HCT116 (cell line): ENCODE results near the gene TAF1B. TPM values are rescaled to one million over a fixed set of nuclear protein-coding genes. Genes with fewer than 3 reads are reported as not detected.

Source experiments
- ATAC-seq: fragments of 200-7000 bp; cut with Tn5 transposase; 2 replicates; pipeline ENCODE4 v1.9.1; 2020; ENCODE audit warnings: mild to moderate bottlenecking, moderate library complexity
- BruUV-seq: library from RNA; stranded (reverse); fragments of 400-500 nt; replicated peaks from 2 replicates; lab custom pipeline; 2021; lab: Mats Ljungman, UMichigan
- CTCF ChIA-PET: fragments of 300-600 bp; sonication (Branson Sonifier 250); formaldehyde crosslinking; loops from one replicate; lab custom pipeline; 2021; ENCODE audit warnings: antibody characterized with exemption; lab: Charles Lee
- POLR2A ChIA-PET: fragments of 300-600, 350-600 bp; sonication (Branson Sonifier 250); formaldehyde crosslinking; loops from one replicate; lab custom pipeline; 2021; ENCODE audit warnings: antibody characterized with exemption; lab: Charles Lee
- RAD21 ChIA-PET, 2 experiments: fragments of 300-600 bp; sonication (Branson Sonifier 250); formaldehyde crosslinking; loops; one replicate each; lab custom pipeline; 2023; ENCODE audit warnings: low total read pairs in 2 of 2; ENCODE audit not compliant: uncharacterized antibody in 2 of 2, unreplicated experiment in 2 of 2, low non-redundant PET in 1 of 2; lab: Charles Lee
- DNase-seq: peaks from one replicate; pipeline ENCODE4 v3.0.0-alpha.2; 2010; ENCODE audit warnings: low read depth, low spot score
- H2AFZ ChIP-seq: fragments of 200-600 bp; shearing (Covaris generic), sonication (generic); 2 replicates; pipeline ENCODE4 v1.6.1; 2017; ENCODE audit warnings: low read depth, mixed run types, mixed read lengths, antibody characterized with exemption, low read length; ENCODE audit not compliant: poor library complexity, severe bottlenecking
- H3K27ac ChIP-seq: 2 replicates; pipeline ENCODE4 v1.5.1; 2012; ENCODE audit warnings: low read depth, low read length
- H3K27me3 ChIP-seq: fragments of 200-600 bp; sonication (generic); 2 replicates; pipeline ENCODE4 v1.6.1; 2016; ENCODE audit warnings: mixed run types, low read length, mixed read lengths; ENCODE audit not compliant: insufficient read depth
- H3K36me3 ChIP-seq, 2 experiments: fragments of 200-500 bp in 1 of 2; fragments of 200-600 bp in 1 of 2; sonication (Bioruptor generic) in 1 of 2; sonication (generic) in 1 of 2; 2 replicates each; pipeline versions ENCODE4 v1.5.1 to v1.6.1; 2014 to 2016; ENCODE audit warnings: low read length in 2 of 2, inconsistent platforms in 1 of 2, mixed read lengths in 1 of 2, mixed run types in 1 of 2; ENCODE audit not compliant: insufficient read depth in 2 of 2, control insufficient read depth in 1 of 2
- H3K4me1 ChIP-seq, 2 experiments: fragments of 200-600 bp in 1 of 2; sonication (generic) in 1 of 2; 2 replicates each; pipeline versions ENCODE4 v1.5.1 to v1.6.1; 2012 to 2017; ENCODE audit warnings: low read length in 2 of 2, inconsistent platforms in 1 of 2, mild to moderate bottlenecking in 1 of 2, mixed read lengths in 1 of 2, mixed run types in 1 of 2, moderate library complexity in 1 of 2; ENCODE audit not compliant: insufficient read depth in 2 of 2, control insufficient read depth in 1 of 2
- H3K4me2 ChIP-seq: fragments of 200-600 bp; sonication (generic); 2 replicates; pipeline ENCODE4 v1.6.1; 2017; ENCODE audit warnings: mixed run types, low read length, mixed read lengths
- H3K4me3 ChIP-seq, 2 experiments: fragments of 200-600 bp in 1 of 2; sonication (generic) in 1 of 2; replicated peaks in 1 of 2; 2 replicates each; pipeline ENCODE4 v1.5.1; 2011 to 2016; ENCODE audit warnings: low read length in 2 of 2, control low read depth in 1 of 2, low read depth in 1 of 2, mild to moderate bottlenecking in 1 of 2, mixed read lengths in 1 of 2, mixed run types in 1 of 2
- H3K79me2 ChIP-seq: fragments of 200-600 bp; sonication (generic); 2 replicates; pipeline ENCODE4 v1.6.1; 2017; ENCODE audit warnings: mild to moderate bottlenecking, mixed run types, low read length, moderate library complexity, mixed read lengths; ENCODE audit not compliant: insufficient read depth
- H3K9ac ChIP-seq: fragments of 200-600 bp; sonication (generic); 2 replicates; pipeline ENCODE4 v1.6.1; 2016; ENCODE audit warnings: low read length, mixed read lengths
- H3K9me2 ChIP-seq: fragments of 200-600 bp; sonication (generic), shearing (Covaris generic); 2 replicates; pipeline ENCODE4 v1.6.1; 2017; ENCODE audit warnings: mixed run types, mild to moderate bottlenecking, moderate library complexity; ENCODE audit not compliant: insufficient read depth
- H3K9me3 ChIP-seq, 2 experiments: fragments of 200-500 bp in 1 of 2; fragments of 200-600 bp in 1 of 2; sonication (Bioruptor generic) in 1 of 2; sonication (generic) in 1 of 2; 2 replicates each; pipeline ENCODE4 v1.6.1; 2014 to 2017; ENCODE audit warnings: low read length in 2 of 2, mixed read lengths in 2 of 2, inconsistent platforms in 1 of 2, low read depth in 1 of 2, mild to moderate bottlenecking in 1 of 2, mixed run types in 1 of 2, moderate library complexity in 1 of 2; ENCODE audit not compliant: control insufficient read depth in 1 of 2, insufficient read depth in 1 of 2
- H4K20me1 ChIP-seq: fragments of 200-600 bp; sonication (generic), shearing (Covaris generic); 2 replicates; pipeline ENCODE4 v1.6.1; 2017; ENCODE audit warnings: mixed run types, mild to moderate bottlenecking, moderate library complexity; ENCODE audit not compliant: insufficient read depth
- CBX3 ChIP-seq: IDR thresholded peaks from 2 replicates; pipeline ENCODE4 v1.6.1; 2012; ENCODE audit warnings: low read depth
- CEBPB ChIP-seq: IDR thresholded peaks from 2 replicates; pipeline ENCODE4 v1.6.1; 2012; ENCODE audit warnings: low read depth
- EGR1 ChIP-seq: IDR thresholded peaks from 2 replicates; pipeline ENCODE4 v1.6.1; 2012; ENCODE audit warnings: low read depth
- ELF1 ChIP-seq: IDR thresholded peaks from 2 replicates; pipeline ENCODE4 v1.6.1; 2012; ENCODE audit warnings: low read depth, borderline replicate concordance
- EZH2 ChIP-seq: fragments of 200-600 bp; sonication (generic); IDR thresholded peaks from 2 replicates; pipeline ENCODE4 v1.6.1; 2017; ENCODE audit warnings: antibody characterized with exemption, mixed run types
- JUND ChIP-seq: IDR thresholded peaks from 2 replicates; pipeline ENCODE4 v1.6.1; 2012
- POLR2AphosphoS5 ChIP-seq: IDR thresholded peaks from 2 replicates; pipeline ENCODE4 v1.6.1; 2011; ENCODE audit warnings: mild to moderate bottlenecking, low read depth, low read length, moderate library complexity
- SP1 ChIP-seq: IDR thresholded peaks from 2 replicates; pipeline ENCODE4 v1.6.1; 2012; ENCODE audit warnings: low read depth
- YY1 ChIP-seq: IDR thresholded peaks from 2 replicates; pipeline ENCODE4 v1.6.1; 2011; ENCODE audit warnings: low read length, low read depth, moderate library complexity, mild to moderate bottlenecking; ENCODE audit not compliant: insufficient replicate concordance; ENCODE audit errors: extremely low read depth
- ZFX ChIP-seq: fragments of 450-650 bp; IDR thresholded peaks from 2 replicates; pipeline ENCODE4 v1.6.1; 2017
- ZNF274 ChIP-seq: fragments of 200-500 bp; sonication (Bioruptor generic); IDR thresholded peaks from 2 replicates; pipeline ENCODE4 v1.6.1; 2014; ENCODE audit warnings: mild to moderate bottlenecking, low read depth, low read length, inconsistent platforms
- intact Hi-C: fragments of 100-400 bp; cut with micrococcal nuclease; formaldehyde crosslinking; loops from 2 replicates; pipeline ENCODE4 v1.10.0; 2022
- total RNA-seq: library from RNA; stranded (reverse); gene quantifications from one replicate; pipeline ENCODE4 v1.2.1, GENCODE V29; 2021; ENCODE audit not compliant: unreplicated experiment
- TF ChIP-seq, protein P1 (sequence below), 3 experiments: fragments of 200-600 bp in 1 of 3; sonication (generic) in 1 of 3; IDR thresholded peaks in 2 of 3; conservative IDR thresholded peaks in 1 of 3; 2 replicates each; pipeline ENCODE4 v1.5.1; 2012 to 2017; ENCODE audit warnings: low read depth in 2 of 3, low read length in 2 of 3, antibody characterized with exemption in 1 of 3, borderline replicate concordance in 1 of 3, control low read depth in 1 of 3, mild to moderate bottlenecking in 1 of 3, mixed read lengths in 1 of 3, mixed run types in 1 of 3, moderate library complexity in 1 of 3; ENCODE audit not compliant: insufficient read depth in 1 of 3
- TF ChIP-seq, protein P2 (sequence below): IDR thresholded peaks from 2 replicates; pipeline ENCODE4 v1.6.1; 2012
- TF ChIP-seq, protein P3 (sequence below): IDR thresholded peaks from 2 replicates; pipeline ENCODE4 v1.6.1; 2012

The TAF1B gene
- total RNA-seq, 1 experiment from 2014 or later: 27.9 TPM

GRCh38 chr2:9846554-9846953 lies 3.3 kb downstream of the TAF1B start (continued):
- TF ChIP-seq, protein P1, sequence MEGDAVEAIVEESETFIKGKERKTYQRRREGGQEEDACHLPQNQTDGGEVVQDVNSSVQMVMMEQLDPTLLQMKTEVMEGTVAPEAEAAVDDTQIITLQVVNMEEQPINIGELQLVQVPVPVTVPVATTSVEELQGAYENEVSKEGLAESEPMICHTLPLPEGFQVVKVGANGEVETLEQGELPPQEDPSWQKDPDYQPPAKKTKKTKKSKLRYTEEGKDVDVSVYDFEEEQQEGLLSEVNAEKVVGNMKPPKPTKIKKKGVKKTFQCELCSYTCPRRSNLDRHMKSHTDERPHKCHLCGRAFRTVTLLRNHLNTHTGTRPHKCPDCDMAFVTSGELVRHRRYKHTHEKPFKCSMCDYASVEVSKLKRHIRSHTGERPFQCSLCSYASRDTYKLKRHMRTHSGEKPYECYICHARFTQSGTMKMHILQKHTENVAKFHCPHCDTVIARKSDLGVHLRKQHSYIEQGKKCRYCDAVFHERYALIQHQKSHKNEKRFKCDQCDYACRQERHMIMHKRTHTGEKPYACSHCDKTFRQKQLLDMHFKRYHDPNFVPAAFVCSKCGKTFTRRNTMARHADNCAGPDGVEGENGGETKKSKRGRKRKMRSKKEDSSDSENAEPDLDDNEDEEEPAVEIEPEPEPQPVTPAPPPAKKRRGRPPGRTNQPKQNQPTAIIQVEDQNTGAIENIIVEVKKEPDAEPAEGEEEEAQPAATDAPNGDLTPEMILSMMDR (IDR thresholded peaks at IDR 0.05 in 2 of 3, conservative IDR thresholded peaks at IDR 0.05 in 1 of 3; ENCODE audit: borderline replicate concordance in 1 of 3, insufficient read depth in 1 of 3, low read depth in 2 of 3, low read length in 2 of 3): no peak
- TF ChIP-seq, protein P2, sequence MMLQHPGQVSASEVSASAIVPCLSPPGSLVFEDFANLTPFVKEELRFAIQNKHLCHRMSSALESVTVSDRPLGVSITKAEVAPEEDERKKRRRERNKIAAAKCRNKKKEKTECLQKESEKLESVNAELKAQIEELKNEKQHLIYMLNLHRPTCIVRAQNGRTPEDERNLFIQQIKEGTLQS: no peak
- TF ChIP-seq POLR2AphosphoS5 (no peak), YY1 (no peak), EZH2 (no peak), ELF1 (no peak), ZFX (no peak), EGR1 (no peak), CEBPB (no peak)
- TF ChIP-seq, protein P3, sequence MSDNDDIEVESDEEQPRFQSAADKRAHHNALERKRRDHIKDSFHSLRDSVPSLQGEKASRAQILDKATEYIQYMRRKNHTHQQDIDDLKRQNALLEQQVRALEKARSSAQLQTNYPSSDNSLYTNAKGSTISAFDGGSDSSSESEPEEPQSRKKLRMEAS: no peak

DNA sequence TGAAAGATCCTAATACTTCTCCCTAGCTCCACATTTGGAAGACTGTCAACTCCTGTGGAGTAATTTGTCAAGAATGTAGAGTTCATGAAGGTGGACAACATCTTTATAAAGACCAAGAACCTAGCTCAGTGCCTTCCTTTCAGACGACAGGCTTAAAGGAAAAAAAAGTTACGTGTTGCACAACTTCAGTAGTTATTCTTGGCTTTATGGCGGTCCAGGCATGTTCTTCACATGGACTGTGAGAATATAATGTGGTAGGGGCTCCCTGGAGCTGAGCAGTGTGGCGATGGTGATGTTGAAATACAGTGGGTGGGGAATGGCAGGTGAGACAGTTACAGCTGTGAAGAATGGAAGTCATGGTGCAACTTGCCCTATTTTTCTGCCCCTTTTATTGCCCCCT lies 3.9 kb downstream of the TAF1B start:
- no peak overlapping the region for H3K4me2 ChIP-seq
- H2AFZ ChIP-seq: no peak overlapping the region
- BruUV-seq: no TSS peak
- H3K36me3 ChIP-seq: peaks cover 27 to 32% of the 10 kb centered on the region in 2 experiments; a peak in 3 of 4 replicates
- POLR2A ChIA-PET: no interaction called here
- H3K4me1 ChIP-seq: peaks cover 3 to 19% of the 10 kb centered on the region in 2 experiments; a peak in 3 of 4 replicates
- DNase-seq (no peak), ATAC-seq (no peak)
- H3K4me3 ChIP-seq: no peak overlapping the region
- H3K9me3 ChIP-seq: no peaks in the 10 kb centered on the region
- TF ChIP-seq, protein P1 (IDR thresholded peaks at IDR 0.05 in 2 of 3, conservative IDR thresholded peaks at IDR 0.05 in 1 of 3; ENCODE audit: borderline replicate concordance in 1 of 3, insufficient read depth in 1 of 3, low read depth in 2 of 3, low read length in 2 of 3): no peak
- TF ChIP-seq, protein P3: no peak
- TF ChIP-seq CEBPB (no peak), CBX3 (no peak), JUND (no peak), EZH2 (no peak), SP1 (no peak), YY1 (no peak), ZNF274 (no peak)
- TF ChIP-seq, protein P2: no peak
- RAD21 ChIA-PET: no interaction called here
- CTCF ChIA-PET: no interaction called here
- no peaks in the 10 kb centered on the region for H3K9me2 ChIP-seq
- peaks cover 47% of the 10 kb centered on the region for H3K79me2 ChIP-seq
- H4K20me1 ChIP-seq: no peaks in the 10 kb centered on the region
- intact Hi-C loops: no loop called here
- H3K9ac ChIP-seq: no peak overlapping the region
- H3K27ac ChIP-seq: no peak overlapping the region
- no peaks in the 10 kb centered on the region for H3K27me3 ChIP-seq
